ENCODE data around the gene MYH13.
"Not testable (repeated sequence)": the region's sequence is repeated elsewhere in the genome, so short reads cannot be mapped to it uniquely, and the experiment has no call there.

Gene MYH13

DNA sequence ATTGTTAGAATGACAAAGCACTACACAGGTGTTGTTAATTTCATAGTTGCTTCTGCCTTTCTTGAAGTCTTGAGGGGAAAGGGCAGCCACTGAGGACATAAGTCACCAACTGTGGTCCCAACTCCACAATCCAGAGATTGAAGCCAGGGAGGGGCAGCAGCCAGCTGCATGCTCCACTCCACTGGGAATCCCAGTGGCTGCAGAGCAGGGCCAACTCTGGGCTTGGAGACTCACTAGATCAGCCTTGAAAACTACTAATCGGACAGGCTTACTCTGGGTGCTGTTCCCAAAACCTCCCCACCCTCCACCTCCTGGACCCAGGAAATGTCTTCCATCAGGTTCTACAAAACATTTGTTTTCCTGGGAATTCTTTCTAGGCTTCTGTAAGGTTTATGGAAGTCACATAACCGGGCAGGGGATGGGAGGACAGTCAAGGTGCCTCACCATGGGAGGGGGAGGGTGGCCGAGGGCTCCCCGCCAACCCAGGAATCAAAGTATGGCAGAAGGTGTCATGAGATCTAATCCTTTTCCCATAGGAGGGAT lies 68.0 kb downstream of the MYH13 start:
- no peak for DNase-seq (ENCODE audit: low spot score)

DNA sequence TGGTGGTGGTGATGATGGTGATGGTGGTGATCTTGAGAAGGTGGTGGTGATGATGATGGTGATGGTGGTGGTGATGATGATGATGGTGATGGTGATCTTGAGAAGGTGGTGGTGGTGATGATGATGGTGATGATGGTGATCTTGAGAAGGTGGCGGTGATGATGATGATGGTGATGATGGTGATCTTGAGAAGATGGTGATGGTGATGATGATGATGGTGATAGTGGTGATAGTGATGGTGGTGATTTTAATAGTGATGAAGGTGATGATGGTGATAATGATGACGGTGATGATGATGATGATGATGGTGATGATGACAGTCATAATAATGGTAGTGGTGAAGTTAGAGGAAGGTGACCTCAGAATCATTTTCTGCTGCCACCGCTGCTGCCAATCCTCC lies 75.1 kb downstream of the MYH13 start:
- DNase-seq (ENCODE audit: low spot score), result no peak

DNA sequence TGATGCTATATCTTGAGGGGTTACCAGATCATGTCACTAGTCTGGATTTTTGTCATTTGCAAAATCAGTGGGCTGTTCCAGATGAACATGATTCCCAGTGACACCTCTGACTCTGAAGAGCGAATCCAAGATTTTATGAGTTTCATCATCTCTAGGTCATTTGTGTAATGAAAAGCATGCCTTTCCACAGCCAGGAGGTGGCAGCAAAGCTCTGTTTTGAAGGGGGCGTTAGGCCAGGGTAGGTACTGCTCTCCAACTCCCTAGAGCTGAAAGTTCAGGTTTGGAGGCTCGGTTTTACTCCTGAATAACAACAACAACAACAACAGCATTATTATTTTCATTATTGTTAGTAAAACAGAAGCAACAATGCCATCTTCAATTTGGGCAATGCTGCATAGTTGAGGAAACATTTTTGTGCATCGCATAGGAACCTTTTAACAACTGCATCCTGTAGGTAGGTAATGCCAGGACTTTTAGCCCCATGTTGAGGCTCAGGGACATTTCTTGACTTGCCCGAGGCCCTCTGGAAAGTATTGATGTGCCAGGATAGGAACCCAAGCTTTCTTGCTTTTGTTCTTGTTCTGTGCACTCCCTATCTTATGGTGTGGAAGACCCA lies 77.0 kb downstream of the MYH13 start:
- DNase-seq (ENCODE audit: low spot score), result no peak

DNA sequence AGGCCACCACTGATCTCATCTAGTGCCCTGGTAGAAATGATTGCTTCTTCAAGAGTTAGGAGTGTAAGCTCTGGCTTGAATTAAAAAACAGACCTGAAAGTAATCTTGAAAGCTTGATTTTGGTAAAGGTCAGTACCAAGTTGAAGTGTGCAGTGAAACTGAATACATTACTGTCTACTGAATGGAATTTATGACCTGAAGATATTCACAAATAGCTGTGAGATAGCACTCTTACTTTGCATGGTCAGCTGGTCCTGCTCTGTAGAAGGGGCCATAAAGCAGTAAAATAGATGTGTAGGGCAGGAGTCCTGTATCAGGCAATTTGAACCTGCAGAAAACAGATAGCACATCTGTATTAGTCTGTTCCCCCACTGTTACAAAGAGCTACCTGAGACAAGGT lies 78.6 kb downstream of the MYH13 start:
- DNase-seq (ENCODE audit: low spot score), result no peak

DNA sequence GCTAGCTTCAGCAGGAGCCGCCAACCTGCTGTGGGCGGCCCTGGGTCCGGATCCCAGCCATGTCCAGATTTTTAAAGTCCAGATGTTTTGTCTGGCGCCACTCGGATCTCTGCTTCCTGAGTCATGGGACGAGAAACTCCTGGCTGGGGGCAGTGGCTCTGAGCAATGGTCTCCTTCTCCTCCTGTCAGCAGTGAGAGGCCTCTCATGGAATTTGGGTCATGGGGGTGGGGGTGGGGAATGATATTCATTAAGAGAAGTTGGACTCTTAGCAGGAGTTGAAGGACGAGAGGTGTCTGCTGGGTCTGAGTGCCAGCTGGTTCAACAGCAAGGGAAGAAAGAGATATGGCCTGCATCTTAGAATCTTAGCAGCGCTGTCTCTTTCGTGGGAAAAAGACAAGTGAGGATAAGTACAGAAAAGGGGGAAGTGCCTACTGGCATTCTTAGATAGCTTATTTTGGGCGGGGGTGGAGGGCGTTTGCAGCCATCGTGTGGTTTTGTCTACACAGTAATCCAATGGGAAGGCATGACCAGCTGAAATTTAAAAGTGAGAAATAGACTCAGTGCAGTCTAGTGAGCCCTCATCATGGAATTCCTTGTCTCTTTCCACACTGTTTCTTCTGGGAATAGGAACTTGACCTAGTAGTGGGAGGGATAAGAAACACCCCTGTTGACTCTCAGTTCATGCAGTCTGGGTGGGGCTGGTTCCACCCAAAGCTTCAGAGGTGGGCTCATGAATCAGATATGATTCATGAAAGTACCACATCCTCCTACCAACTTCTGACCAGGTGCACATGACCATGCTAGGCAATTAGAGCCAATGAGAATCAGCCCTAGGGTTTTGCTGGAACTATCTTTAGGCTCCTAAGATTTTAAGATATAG lies 80.5 kb downstream of the MYH13 start:
- DNase-seq (ENCODE audit: low spot score), result no peak

GRCh38 chr17:10291576-10291975 lies 81.2 kb downstream of the MYH13 start:
- not testable (repeated sequence) for DNase-seq (ENCODE audit: low spot score)

DNA sequence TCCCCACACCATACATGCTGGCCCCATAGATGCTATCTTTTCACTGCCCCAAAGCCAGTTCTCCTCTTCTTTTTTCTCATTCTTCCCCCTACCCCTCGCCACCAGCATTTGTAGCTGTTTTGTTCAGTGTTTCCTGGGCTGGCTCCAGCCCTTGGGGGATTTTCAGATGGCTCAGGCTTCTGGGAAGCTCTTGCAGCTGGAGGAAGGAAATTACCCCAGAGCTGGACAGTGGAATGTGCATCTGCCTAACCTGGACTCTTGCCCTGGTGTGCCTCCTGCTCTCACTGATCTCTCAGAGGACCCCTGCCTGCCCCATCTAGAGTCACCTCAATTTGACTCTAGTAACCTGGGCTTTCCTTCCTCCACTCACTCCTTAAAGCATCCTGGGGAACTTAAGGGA lies 82.8 kb downstream of the MYH13 start:
- DNase-seq (ENCODE audit: low spot score), result no peak

DNA sequence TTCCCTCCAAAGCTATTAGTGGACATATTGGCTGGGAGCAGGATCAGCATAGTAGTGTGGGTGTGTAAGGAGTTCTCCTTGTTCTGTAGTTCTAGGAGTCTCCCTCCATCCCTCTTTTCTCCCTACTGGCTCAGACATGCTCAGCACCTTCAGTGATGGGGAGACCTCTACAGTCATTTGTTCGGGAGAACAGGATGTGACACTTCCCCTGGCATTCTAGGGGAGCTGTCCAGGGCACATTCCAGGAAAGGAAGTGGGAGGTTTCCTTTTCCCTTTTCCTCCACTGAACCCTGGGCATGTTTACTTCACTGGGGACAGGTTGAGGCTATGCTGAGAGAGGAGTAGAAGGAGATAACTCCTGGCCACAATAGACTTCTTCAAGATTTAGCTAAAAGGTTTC lies 86.5 kb downstream of the MYH13 start:
- DNase-seq (ENCODE audit: low spot score), result no peak

DNA sequence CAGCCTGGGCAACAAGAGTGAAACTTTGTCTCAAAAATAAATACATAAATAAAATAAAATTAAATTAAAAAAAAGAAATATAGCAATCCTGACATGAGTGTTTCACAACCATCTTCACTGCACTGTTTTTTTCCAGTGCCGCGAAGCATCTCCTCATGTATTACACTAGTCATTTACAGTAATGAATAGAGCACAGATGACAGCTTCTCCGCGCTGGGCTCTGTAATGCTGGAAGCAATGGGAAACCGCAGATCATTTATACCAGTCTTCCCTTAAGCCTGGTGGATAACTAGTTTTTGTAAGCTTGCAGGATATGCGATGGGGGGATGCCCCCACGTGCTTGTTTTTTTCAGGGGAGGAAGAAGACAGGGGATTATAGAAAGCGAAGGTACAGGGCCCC lies 86.9 kb downstream of the MYH13 start:
- no peak for DNase-seq (ENCODE audit: low spot score)

GRCh38 chr17:10280068-10280467 lies 92.7 kb downstream of the MYH13 start:
- no peak for DNase-seq (ENCODE audit: low spot score)

GRCh38 chr17:10278218-10278617 lies 94.6 kb downstream of the MYH13 start:
- no peak for DNase-seq (ENCODE audit: low spot score)

DNA sequence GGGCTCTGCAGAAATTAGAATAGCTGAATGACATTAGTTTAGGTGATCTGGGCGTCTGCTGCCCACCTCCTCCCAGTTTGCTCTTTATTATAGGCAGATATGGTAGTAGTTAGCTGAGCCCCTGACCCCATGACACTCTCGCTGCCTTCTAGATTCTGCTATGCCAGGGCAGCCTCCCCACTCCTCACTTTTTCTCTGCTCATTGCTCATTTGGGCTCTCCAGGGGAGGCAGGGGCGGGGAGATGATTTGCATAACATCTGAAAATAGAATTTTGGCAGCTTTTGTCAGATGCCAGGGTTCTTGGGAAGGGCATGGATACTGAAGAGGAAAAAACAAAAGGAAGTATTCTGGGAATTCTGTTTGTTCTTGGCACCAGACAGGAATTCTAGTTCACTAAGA lies 96.4 kb downstream of the MYH13 start:
- no peak for DNase-seq (ENCODE audit: low spot score)

GRCh38 chr17:10275418-10275817 lies 97.4 kb downstream of the MYH13 start:
- no peak for DNase-seq (ENCODE audit: low spot score)

- DNase-seq (ENCODE audit: low spot score), result no peak
These were observed 101.7 kb downstream of the MYH13 start for GRCh38 chr17:10271106-10271562.

- DNase-seq (ENCODE audit: low spot score), result no peak
These were observed 102.5 kb downstream of the MYH13 start for GRCh38 chr17:10270258-10270657.

- DNase-seq (ENCODE audit: low spot score), result no peak
These were observed 104.8 kb downstream of the MYH13 start for GRCh38 chr17:10268005-10268404.

GRCh38 chr17:10266296-10266876 lies 106.4 kb downstream of the MYH13 start:
- no peak for DNase-seq (ENCODE audit: low spot score)

DNA sequence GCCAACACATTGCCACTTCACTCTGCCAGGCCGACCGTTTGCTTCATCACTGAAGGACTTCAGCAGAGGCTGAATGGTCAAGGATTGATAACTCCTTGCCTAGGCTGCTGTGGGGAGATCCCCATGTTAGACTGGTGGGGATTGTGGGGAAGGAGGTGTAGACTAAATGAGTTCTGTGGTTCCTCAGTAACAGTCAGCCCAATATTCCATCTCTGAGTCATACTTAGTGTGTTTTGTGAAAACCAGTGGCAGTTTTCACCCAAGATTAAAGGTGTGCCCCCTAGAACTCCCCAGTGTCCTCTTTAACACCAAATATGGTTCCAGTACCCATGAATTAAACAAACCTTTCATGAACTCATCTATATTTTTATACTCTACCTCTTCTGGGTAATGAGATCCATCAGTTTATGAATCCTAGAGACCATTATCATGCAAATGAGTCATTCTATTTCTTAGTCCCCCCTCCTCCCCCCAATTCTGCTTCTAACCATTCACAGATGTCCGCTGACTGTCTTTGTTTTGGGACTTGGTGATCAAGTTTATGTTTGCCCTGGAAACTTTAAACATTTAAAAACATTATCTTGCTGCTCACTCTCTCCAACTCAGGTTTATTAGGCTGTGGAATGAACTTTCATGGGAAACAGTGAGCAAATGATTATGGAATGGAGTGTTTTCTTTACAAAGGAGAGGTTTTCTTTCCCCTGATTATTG lies 107.6 kb downstream of the MYH13 start:
- DNase-seq (ENCODE audit: low spot score), result no peak

DNA sequence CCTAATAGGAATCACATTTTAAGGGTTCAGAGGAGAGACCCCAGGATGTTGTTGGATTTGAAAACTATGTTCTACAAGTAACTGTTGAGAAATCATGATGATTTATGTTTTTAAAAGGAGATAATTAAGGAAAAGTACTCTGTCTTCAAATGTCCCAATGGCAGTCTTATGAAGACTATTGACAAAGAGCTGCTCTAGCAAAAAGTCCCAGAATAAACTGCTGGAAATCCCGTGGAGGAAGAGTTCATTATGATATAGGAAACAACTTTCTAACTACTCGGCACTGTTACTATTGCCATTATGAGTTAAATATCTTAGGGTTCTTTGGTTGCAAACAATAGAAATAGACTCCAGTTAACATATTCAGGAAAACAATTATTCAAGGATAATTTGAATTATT lies 108.8 kb downstream of the MYH13 start:
- DNase-seq (ENCODE audit: low spot score), result no peak

- no peak for DNase-seq (ENCODE audit: low spot score)
These were observed 110.4 kb downstream of the MYH13 start for GRCh38 chr17:10262451-10262850.

- DNase-seq (ENCODE audit: low spot score), result no peak
These were observed 111.7 kb downstream of the MYH13 start for GRCh38 chr17:10261098-10261497.

- DNase-seq (ENCODE audit: low spot score), result no peak
These were observed 121.4 kb downstream of the MYH13 start for GRCh38 chr17:10251212-10251948.

Data from CD4-positive, alpha-beta T cell treated with Interleukin-6 at 100 ng/mL for 8 hours (primary cell).